ENCODE measurements around the gene LRP1B. TPM values are rescaled to one million over a fixed set of nuclear protein-coding genes. Genes with fewer than 3 reads are reported as not detected.

Gene LRP1B
- total RNA-seq, 1 experiment from 2014 or later = 1.4 TPM

- no peak for DNase-seq (ENCODE audit: low spot score)
Observed at GRCh38 chr2:141770530-141770929, 360.3 kb downstream of the LRP1B start.

- DNase-seq (ENCODE audit: low spot score) = no peak
Observed at GRCh38 chr2:141767691-141768090, 363.1 kb downstream of the LRP1B start.

- DNase-seq (ENCODE audit: low spot score) = peak; percentile 63
Observed at GRCh38 chr2:141767051-141767450, 363.8 kb downstream of the LRP1B start.

GRCh38 chr2:141766225-141766624 lies 364.6 kb downstream of the LRP1B start:
- DNase-seq (ENCODE audit: low spot score) = no peak

- no peak for DNase-seq (ENCODE audit: low spot score)
Observed at GRCh38 chr2:141748616-141749015, 382.2 kb downstream of the LRP1B start.

- no peak for DNase-seq (ENCODE audit: low spot score)
Observed at GRCh38 chr2:141741652-141742051, 389.2 kb downstream of the LRP1B start.

- no peak for DNase-seq (ENCODE audit: low spot score)
Observed at GRCh38 chr2:141737492-141738255, 393.1 kb downstream of the LRP1B start.

- DNase-seq (ENCODE audit: low spot score) = no peak
Observed at GRCh38 chr2:141736466-141736865, 394.4 kb downstream of the LRP1B start.

GRCh38 chr2:141728886-141729285 lies 401.9 kb downstream of the LRP1B start:
- no peak for DNase-seq (ENCODE audit: low spot score)

- DNase-seq (ENCODE audit: low spot score) = no peak
Observed at GRCh38 chr2:141728142-141728541, 402.7 kb downstream of the LRP1B start.

- no peak for DNase-seq (ENCODE audit: low spot score)
Observed at GRCh38 chr2:141724426-141724825, 406.4 kb downstream of the LRP1B start.

- no peak for DNase-seq (ENCODE audit: low spot score)
Observed at GRCh38 chr2:141723814-141724213, 407.0 kb downstream of the LRP1B start.

- no peak for DNase-seq (ENCODE audit: low spot score)
Observed at GRCh38 chr2:141720476-141720875, 410.3 kb downstream of the LRP1B start.

GRCh38 chr2:141714496-141714895 lies 416.3 kb downstream of the LRP1B start:
- DNase-seq (ENCODE audit: low spot score) = no peak

GRCh38 chr2:141711627-141712026 lies 419.2 kb downstream of the LRP1B start:
- DNase-seq (ENCODE audit: low spot score) = no peak

GRCh38 chr2:141710589-141711239 lies 420.1 kb downstream of the LRP1B start:
- no peak for DNase-seq (ENCODE audit: low spot score)

- no peak for DNase-seq (ENCODE audit: low spot score)
Observed at GRCh38 chr2:141709756-141710155, 421.1 kb downstream of the LRP1B start.

GRCh38 chr2:141707486-141707885 lies 423.3 kb downstream of the LRP1B start:
- no peak for DNase-seq (ENCODE audit: low spot score)

GRCh38 chr2:141704541-141704940 lies 426.3 kb downstream of the LRP1B start:
- no peak for DNase-seq (ENCODE audit: low spot score)

GRCh38 chr2:141703501-141703900 lies 427.3 kb downstream of the LRP1B start:
- no peak for DNase-seq (ENCODE audit: low spot score)

GRCh38 chr2:141701618-141702017 lies 429.2 kb downstream of the LRP1B start:
- DNase-seq (ENCODE audit: low spot score) = no peak

GRCh38 chr2:141699573-141699972 lies 431.2 kb downstream of the LRP1B start:
- DNase-seq (ENCODE audit: low spot score) = no peak

GRCh38 chr2:141698500-141698899 lies 432.3 kb downstream of the LRP1B start:
- no peak for DNase-seq (ENCODE audit: low spot score)

Data from H4 (cell line).